ENCODE measurements around the gene PKD1L1. TPM values are rescaled to one million over a fixed set of nuclear protein-coding genes. Genes with fewer than 3 reads are reported as not detected.

Gene PKD1L1
- total and polyA plus RNA-seq, 12 donors, result 0.11 to 1.0 (median 0.17) TPM; not detected in 1

GRCh38 chr7:47837826-47838225, 110.4 kb downstream of the PKD1L1 start:
- no peaks in the 10 kb centered on the region for H3K4me1 ChIP-seq (replicated peaks in 1 of 2)
- WGBS, 4 donors, result 86 to 93% (median 90%) methylated on average over 8 of the region's 8 CpGs
- intact Hi-C loops (cut with DNase I), result no loop called here
- no peak overlapping the region for H3K27ac ChIP-seq
- H3K9me3 ChIP-seq (replicated peaks in 1 of 3), result no peaks in the 10 kb centered on the region
- H3K36me3 ChIP-seq (replicated peaks in 1 of 2), result no peaks in the 10 kb centered on the region
- no peaks in the 10 kb centered on the region for H3K27me3 ChIP-seq
- no peak overlapping the region for H3K4me3 ChIP-seq
- TF ChIP-seq CTCF (IDR thresholded peaks at IDR 0.05) (no peak), POLR2A (IDR thresholded peaks at IDR 0.05) (no peak)
- no peak for DNase-seq

- H3K4me3 ChIP-seq, result no peak overlapping the region
- no peaks in the 10 kb centered on the region for H3K36me3 ChIP-seq (replicated peaks in 1 of 2)
- intact Hi-C loops (cut with DNase I), result no loop called here
- DNase-seq, result no peak
- H3K27me3 ChIP-seq, result no peaks in the 10 kb centered on the region
- H3K9me3 ChIP-seq (replicated peaks in 1 of 3), result no peaks in the 10 kb centered on the region
- no peak overlapping the region for H3K27ac ChIP-seq
- WGBS, 4 donors, result 90 to 92% (median 92%) methylated on average over 19 of the region's 19 CpGs
- TF ChIP-seq CTCF (IDR thresholded peaks at IDR 0.05) (no peak), POLR2A (IDR thresholded peaks at IDR 0.05) (no peak)
- no peaks in the 10 kb centered on the region for H3K4me1 ChIP-seq (replicated peaks in 1 of 2)
These were observed 111.6 kb downstream of the PKD1L1 start for GRCh38 chr7:47836503-47837202.

GRCh38 chr7:47836080-47836479, 112.2 kb downstream of the PKD1L1 start:
- Histone ChIP-seq H3K27ac (no peak overlapping the region), H3K9me3 (replicated peaks in 1 of 3) (no peaks in the 10 kb centered on the region), H3K36me3 (replicated peaks in 1 of 2) (no peaks in the 10 kb centered on the region), H3K4me1 (replicated peaks in 1 of 2) (no peaks in the 10 kb centered on the region), H3K27me3 (no peaks in the 10 kb centered on the region), H3K4me3 (no peak overlapping the region)
- TF ChIP-seq CTCF (IDR thresholded peaks at IDR 0.05) (no peak), POLR2A (IDR thresholded peaks at IDR 0.05) (no peak)
- no peak for DNase-seq
- intact Hi-C loops (cut with DNase I), result no loop called here
- WGBS, 4 donors, result 89 to 92% (median 91%) methylated on average over 11 of the region's 11 CpGs

GRCh38 chr7:47833211-47833610, 115.1 kb downstream of the PKD1L1 start:
- no peak overlapping the region for H3K27ac ChIP-seq
- intact Hi-C loops (cut with DNase I), result no loop called here
- no peaks in the 10 kb centered on the region for H3K4me1 ChIP-seq (replicated peaks in 1 of 2)
- no peaks in the 10 kb centered on the region for H3K9me3 ChIP-seq (replicated peaks in 1 of 3)
- TF ChIP-seq CTCF (IDR thresholded peaks at IDR 0.05), result no peak
- no peak for TF ChIP-seq POLR2A (IDR thresholded peaks at IDR 0.05)
- no peaks in the 10 kb centered on the region for H3K27me3 ChIP-seq
- no peaks in the 10 kb centered on the region for H3K36me3 ChIP-seq (replicated peaks in 1 of 2)
- no peak overlapping the region for H3K4me3 ChIP-seq
- WGBS, 4 donors, result 86 to 93% (median 91%) methylated on average over 2 to 8 of the region's 8 CpGs
- DNase-seq, result no peak

Measured in adrenal gland (tissue), 12 donors.